ENCODE measurements around the gene LAMB4.

- no peak for TF ChIP-seq CTCF (conservative IDR thresholded peaks at IDR 0.05 in 1 of 2, IDR thresholded peaks at IDR 0.05 in 1 of 2; ENCODE audit: low read depth in 1 of 2, low read length in 2 of 2)
- TF ChIP-seq EZH2 (IDR thresholded peaks at IDR 0.05; ENCODE audit: low read length, missing control alignments), result no peak
These were observed 46.2 kb downstream of the LAMB4 start for GRCh38 chr7:108083980-108084379.
